Measurements from ENCODE around the gene ALDH1B1.

DNA sequence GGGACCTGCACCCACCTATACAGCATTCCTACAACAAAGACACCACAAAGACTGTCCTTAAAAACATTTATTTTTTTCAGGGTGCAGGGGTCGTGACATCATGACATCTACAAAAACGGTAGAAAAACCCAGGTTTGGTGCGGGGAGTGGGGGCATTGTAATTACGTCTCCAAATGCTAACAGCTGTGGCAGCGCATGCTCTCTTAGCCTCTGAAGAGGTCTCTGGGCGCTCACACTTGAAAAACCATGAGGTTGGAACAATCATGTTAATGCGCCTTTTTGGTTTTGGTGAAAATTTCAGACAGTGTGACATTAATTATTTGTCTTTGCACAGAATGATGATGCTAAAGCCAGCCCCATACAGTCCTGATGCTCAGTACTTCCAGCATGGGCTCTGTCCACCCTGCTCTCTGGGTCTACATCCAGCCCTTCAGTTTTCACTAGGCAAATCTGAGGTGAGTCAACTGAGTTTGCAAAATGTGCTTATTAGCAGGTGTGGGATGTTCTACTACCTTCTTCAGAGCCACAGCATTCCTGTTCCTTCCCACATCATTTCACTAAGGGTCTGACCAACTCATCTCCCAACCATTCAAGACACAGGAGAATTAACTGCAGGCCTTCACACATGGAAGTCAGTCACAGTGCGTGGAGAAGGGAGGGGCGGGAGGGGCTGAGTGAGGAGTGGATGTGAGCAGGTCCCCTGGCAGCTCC lies 14.1 kb downstream of the ALDH1B1 start:
- no peak for TF ChIP-seq POLR2A (IDR thresholded peaks at IDR 0.05)
- TF ChIP-seq, protein P1, sequence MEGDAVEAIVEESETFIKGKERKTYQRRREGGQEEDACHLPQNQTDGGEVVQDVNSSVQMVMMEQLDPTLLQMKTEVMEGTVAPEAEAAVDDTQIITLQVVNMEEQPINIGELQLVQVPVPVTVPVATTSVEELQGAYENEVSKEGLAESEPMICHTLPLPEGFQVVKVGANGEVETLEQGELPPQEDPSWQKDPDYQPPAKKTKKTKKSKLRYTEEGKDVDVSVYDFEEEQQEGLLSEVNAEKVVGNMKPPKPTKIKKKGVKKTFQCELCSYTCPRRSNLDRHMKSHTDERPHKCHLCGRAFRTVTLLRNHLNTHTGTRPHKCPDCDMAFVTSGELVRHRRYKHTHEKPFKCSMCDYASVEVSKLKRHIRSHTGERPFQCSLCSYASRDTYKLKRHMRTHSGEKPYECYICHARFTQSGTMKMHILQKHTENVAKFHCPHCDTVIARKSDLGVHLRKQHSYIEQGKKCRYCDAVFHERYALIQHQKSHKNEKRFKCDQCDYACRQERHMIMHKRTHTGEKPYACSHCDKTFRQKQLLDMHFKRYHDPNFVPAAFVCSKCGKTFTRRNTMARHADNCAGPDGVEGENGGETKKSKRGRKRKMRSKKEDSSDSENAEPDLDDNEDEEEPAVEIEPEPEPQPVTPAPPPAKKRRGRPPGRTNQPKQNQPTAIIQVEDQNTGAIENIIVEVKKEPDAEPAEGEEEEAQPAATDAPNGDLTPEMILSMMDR (IDR thresholded peaks at IDR 0.05), result no peak
- TF ChIP-seq EP300 (IDR thresholded peaks at IDR 0.05), result no peak
- TF ChIP-seq POLR2AphosphoS5 (IDR thresholded peaks at IDR 0.05), result no peak

Data from sigmoid colon (tissue), 4 donors.